ENCODE results near the gene CDK6.
"Not testable (repeated sequence)": the region's sequence is repeated elsewhere in the genome, so short reads cannot be mapped to it uniquely, and the experiment has no call there.

Gene CDK6

DNA sequence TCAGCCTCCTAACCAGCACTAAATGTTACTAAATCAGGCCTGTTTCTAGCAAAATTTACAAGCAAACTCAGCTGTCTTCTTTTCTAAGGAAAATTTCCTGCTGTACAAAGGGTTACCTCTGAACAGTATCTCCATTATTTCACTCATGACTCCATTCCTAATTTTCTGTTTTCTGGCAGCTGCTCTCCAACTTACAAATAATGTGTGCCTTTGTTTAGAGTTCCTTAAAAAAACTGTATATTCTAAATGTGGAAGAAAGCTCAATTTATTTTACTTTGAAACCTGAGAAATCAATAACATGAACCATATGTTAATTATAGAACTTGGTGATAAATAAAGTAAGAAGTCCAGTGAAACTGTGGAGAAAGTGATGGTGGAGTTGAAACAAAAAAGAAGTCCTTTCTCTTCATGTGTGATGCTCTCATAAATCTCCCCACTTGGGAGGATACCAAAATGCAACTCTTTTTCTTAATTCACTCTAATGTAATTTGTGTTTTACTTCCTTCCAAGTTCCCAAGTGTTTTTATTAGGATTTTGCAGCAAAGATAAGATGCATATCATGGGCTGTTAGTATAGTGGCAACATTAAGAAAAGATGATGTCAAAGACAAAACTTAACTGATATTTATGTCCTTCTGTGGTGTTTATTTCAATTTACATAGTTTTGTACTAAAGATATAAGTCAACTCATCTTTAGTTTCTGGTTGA lies 74.8 kb downstream of the CDK6 start:
- DNase-seq (ENCODE audit: low spot score): no peak

DNA sequence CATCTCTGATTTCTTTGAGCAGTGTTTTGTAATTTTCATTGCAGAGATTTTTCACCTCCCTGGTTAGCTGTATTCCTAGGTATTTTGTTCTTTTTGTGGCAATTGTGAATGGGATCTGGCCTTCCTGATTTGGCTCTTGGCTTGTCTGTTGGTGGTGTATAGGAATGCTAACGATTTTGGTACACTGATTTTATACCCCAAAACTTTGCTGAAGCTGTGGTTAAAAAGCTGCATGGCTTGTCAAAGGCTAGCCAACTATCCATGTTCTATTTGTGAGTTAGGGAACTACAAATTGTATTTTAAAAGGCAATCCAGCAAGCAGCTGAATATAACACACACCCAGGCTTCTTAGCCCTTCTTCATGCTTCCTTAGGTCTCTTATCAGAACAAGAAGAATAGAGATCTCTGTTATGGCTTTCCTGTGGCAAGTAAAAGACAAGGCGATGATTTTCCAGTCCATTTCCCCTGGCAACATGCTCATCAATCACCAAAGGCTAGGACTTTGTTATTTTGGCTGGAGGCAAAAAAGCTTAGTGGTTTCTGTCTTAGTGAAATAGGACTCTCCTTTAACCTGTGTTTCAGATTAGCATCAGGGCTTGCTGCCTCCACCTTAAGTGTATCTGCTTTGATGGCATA lies 77.5 kb downstream of the CDK6 start:
- no peak for DNase-seq (ENCODE audit: low spot score)

DNA sequence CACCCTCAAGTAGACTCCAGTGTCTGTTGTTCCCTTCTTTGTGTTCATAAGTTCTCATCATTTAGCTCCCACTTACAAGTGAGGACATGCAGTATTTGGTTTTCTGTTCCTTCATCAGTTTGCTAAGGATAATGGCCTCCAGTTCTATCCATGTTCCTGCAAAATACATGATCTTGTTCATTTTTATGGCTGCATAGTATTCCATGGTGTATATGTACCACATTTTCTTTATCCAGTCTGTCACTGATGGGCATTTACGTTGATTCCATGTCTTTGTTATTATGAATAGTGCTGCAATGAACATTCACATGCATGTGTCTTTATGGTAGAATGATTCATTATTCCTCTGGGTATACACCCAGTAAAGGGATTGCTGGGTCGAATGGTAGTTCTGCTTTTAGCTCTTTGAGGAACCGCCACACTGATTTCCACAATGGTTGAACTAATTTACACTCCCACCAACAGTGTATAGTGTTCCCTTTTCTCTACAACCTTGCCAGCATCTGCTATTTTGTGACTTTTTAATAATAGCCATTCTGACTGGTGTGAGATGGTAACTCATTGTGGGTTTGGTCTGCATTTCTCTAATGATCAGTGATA lies 79.0 kb downstream of the CDK6 start:
- not testable (repeated sequence) for DNase-seq (ENCODE audit: low spot score)

DNA sequence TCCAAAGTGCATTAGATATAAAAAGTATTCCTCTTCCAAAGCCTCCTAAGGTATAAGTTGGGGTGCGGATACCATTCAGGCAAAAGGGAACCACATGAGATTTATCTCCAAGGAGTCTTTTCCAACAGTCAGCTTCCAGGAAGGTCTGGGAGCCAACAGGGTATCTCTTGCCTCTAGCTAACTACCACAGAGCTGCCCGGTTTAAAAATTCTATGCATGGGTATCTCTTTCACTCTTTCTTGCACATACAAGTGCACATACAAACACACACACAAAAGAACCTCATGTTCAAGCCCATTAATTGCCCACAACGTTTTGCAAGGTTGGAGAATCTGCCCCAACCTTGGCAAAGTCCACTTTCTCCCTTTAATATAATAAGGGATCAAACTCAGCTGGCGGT lies 80.7 kb downstream of the CDK6 start:
- no peak for DNase-seq (ENCODE audit: low spot score)

DNA sequence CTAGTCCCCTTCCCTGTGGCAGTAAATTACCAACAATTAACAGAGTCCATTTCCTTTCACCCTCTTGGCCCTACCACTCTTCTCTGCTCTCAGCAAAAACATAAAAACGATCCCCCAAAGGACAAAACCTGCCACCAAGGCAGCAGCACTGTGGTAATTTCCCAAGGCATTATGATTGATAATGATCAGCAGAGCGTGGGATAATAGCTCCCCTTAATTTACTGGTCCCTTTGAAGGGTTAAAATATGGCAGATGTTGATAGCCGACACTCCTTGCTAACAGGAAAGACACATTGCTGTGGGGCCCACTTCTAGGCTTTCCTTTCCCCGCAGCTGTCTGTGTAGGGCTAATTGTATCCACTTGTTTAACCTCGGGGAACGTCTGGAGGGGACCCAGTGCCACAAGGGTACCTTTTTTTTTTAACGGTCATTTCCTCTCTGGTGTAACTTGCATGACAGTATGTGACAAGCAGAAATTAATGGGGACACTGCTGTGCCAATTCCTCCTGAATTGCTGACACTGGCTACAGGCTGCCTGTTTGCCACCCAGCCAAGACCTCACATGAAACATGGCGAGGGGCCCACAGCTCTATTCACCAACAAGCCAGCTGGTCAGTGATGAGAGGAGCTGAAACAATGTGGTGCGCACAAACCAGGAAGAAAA lies 81.3 kb downstream of the CDK6 start:
- DNase-seq (ENCODE audit: low spot score): no peak

DNA sequence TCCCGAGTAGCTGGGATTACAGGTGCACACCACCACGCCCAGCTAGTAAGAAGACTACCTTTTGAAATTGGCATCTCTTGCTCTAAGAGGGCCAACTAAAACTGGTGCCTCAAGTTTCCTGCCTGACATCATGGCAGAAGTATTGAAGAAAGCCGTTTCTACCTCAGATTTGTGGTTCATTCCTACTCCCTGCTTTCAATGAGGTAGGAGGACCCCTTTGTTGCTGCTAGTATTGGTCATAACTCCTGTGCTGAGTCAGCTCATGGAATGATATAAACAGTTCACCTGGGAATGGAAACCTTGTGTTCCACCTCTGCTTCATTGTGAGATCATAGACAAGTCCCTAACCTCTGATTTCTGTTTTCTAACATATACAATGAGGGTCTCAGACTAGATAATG lies 82.8 kb downstream of the CDK6 start:
- DNase-seq (ENCODE audit: low spot score): no peak

DNA sequence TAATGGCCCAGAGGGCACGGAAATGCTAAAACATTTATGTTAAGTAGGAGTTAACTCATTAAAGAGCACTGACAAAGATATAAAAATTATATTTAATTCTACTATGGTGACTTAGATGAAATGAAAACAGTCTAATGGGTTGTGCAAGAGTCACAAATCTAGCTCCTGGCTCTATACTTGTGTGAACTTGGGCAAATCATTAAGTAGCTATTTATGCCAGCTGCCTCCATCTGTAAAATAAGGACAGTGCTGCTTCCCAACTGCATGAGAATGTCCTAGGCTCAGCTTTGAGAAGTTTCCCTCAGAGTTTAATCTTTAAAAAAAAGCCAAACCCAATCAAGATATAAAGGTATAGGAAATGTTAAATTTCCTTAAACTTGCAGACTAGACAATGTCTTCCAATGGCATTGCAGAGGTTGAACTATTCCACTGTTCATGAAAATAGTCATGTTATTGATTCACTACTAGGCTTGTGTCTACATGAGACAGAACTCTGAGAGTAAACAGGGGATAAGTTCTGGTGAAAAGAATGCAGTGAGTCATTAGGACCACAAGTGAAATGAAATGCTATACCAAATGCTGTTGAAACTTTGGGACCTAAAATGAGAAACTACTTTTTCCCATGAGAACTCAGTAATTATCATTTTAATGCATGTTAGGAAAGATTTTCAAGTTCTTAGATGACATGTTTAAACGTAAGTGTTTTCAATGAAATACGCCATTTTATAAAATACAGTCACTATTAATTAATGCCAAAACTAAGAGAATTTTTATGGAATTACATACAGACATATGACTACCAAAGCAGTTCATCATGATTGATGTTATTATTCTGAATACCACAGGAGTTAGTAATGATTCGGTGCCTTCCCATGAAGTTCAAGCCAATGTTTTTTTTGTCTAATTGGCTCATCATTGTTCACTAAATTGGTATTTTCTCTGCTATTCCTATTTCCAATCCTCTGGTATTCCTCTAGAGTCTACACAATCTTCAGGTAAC lies 84.2 kb downstream of the CDK6 start:
- DNase-seq (ENCODE audit: low spot score): no peak

DNA sequence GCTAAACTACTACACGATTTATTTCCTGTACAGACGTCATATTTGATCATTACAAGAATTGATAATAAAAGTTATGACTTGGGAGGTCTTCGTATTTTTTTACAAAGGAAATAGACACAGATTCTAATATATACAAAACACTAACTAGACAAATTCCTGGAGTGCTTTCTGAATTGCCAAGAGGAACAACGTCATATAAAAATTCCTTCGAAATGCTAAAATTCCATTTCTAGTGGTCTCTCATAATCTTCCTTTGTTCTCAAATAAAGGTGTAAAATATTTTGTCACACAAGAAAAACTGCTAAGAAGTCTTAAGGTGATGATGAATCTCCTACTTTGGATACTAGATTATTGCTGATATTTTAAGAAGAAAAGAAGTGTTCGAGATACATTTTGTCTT lies 85.4 kb downstream of the CDK6 start:
- DNase-seq (ENCODE audit: low spot score): no peak

DNA sequence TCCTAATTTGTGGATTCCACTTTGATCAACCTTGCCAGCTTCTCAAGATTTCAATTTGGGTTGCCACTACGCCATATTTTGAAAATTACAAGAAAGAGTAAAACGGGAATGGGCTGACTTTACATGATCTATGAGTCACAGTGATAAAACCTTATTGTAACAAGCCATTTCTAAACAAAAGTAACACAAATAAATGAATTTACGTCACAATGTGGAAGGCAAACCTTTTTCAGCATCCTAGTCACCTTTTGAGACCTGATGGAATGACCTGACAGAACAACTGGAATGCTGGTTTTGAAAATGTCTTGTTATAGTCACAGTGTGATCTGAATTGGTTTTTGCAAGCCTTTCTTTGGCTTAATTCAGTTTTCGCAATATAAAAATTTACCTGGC lies 85.9 kb downstream of the CDK6 start:
- no peak for DNase-seq (ENCODE audit: low spot score)

DNA sequence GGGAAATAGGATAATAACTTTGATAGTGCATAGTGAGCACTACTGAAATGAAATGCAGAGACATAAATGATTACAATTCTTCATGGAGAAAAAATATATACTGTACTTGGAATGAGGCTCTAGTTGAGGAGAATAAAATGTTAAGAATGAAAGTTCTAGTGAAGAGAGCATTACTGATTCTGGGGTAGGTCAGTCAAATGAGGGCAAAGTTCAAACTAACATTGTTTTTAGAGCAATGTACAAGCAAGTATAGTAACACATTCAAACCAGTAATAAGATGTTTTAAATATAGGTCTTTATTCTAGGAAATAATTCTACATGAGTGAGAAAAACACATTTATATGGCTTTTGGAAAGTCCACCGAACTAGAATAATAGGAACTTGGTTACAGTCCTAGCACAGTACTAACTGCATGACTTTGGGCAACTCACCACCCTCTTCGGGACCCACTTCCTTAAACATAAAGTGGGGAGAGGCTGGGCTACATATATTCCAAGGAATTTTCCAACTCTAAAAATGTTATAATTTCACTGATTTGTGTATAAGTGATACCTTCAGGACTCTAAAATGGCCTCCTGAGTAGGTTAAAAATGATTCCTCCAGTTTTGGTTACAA lies 86.4 kb downstream of the CDK6 start:
- DNase-seq (ENCODE audit: low spot score): no peak

DNA sequence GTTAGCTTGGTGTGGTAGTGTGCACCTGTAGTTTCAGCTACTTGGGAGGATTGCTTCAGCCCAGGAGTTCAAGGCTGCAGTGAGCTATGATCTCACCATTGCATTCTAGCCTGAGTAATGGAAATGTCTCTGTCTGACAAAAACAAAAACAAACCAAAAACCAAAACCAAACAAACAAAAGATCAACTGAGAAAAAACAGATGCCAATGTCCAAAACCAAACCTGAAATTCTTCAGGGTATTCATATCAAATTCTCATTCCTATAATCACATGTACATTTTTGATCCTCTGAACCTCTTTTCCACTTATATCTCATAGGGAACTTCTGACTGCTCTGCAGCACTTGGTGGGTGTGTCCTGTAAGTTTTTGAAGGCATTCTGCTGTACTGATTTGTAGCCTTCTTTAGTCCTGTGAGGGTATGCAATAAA lies 87.0 kb downstream of the CDK6 start:
- DNase-seq (ENCODE audit: low spot score): no peak

DNA sequence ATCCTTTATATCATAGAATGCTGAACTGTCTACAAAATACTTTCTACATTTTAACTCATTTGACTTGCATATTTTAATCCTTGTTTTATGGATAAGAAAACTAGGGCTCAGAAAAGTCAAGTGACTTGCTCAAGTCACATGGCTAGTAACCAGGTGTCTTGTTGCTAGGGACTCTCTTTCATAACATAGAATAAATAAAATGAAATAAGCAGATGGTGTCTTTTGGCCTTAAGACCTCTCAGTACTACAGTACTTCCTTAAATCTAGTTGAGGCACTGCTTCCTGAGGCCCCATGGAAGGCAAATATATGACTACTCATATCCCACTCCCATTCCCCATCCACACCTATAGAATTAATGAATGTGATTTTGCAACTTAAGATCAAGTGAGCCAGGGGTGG lies 87.9 kb downstream of the CDK6 start:
- DNase-seq (ENCODE audit: low spot score): no peak

DNA sequence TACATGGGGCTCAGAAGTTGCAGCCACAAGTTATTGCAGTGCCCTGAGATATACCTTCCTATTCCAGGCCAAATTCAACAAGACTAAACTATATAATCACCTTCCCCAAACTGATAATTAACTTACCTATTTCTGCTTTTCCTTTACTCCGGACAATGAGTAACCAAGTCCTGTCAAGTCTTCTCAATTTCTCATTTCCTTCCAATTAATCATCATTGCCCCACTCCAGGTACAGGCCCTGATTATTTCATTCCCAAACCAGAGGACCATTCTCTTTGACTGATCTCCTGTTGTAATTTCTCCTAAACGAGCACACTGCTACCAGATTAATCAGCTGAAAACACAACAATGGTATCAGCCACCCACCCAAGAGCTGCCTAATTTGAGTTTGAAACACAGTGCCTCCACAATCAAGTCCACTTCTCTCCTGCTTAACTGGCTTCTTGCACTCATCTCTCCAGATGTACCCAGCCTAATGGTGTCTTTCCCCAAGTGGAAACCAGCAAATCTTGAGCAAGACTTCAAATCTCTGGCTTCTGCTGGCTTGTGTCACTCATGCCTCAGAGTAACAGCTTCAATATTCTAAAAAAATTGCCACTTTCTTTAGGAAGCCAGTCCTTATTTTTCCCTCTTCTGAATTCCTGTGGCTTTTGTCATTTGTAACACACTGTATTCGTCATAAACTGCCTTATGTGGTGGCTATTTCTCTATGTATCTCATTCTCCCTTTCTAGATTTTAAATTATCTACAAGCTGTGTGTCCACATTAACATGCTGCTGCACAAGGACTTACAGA lies 89.1 kb downstream of the CDK6 start:
- DNase-seq (ENCODE audit: low spot score): no peak

DNA sequence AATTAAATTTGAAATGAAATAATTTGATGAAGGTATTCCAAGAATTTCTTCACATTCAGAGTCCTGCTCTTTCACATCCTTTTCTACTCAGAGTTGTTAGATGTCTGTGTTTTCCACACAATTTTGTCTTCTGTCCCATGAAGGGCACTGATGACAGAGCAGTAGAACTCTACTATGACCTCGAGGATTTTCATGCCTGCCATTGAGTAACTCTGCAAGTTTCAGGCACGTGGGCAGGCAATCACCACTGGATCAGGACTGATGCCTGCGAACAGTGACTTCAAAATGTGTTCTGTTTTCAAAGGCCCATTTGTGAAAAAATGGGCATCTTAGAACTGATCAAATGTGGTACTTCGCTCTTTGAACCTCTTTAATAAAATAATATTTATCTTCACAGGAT lies 91.1 kb downstream of the CDK6 start:
- no peak for DNase-seq (ENCODE audit: low spot score)

DNA sequence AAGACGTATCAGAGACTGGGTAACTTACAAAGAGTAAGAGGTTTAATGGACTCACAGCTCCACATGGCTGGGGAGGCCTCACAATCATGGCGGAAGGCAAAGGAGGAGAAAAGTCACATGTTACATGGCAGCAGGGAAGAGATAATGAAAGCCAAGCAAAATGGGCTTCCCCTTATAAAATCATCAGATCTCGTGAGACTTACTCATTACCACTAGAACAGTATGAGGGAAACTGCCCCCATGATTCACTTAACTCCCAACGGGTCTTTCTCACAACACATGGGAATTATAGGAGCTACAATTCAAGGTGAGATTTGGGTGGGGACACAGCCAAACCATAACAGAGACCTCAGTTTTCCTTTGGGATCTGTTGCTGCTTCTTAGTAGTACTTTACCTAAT lies 92.2 kb downstream of the CDK6 start:
- not testable (repeated sequence) for DNase-seq (ENCODE audit: low spot score)

DNA sequence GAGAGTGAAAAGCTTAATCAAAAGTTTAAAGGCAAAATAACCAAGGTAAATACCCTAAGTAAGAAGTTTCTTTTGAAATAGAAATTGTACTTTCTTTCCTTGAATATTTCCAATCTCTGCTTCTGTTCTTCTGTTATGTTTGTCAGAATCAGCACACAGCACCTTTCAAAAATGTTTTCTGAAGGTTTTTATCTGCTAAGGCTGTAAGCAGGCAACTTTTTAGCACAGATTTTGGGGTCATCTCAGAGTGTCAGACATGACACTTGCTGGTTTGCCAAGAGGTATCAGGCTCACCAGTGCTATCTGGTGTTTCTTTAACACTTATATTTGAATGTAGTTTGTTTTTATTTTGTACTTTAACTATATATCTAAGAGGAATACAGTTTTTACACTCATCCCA lies 94.2 kb downstream of the CDK6 start:
- DNase-seq (ENCODE audit: low spot score): no peak

DNA sequence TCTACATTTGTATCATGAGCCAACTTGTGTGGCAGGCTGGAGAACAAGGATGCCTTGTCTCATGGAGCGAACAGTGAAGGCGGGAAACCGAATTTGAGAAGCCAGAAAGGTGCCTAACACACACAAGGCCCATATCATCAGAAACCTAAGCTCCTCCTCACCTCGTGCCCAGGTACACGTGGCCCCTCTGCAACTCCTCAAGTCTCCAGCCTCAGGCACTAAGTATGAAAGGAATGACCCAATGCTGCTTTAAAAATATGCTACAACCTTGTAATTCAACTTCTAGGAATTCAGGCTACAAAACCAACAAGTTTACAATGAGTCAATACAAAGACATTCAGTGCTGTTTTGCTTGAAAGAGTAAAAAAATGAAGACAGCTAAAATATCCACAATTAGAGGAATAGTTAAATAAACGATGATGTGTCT lies 95.7 kb downstream of the CDK6 start:
- DNase-seq (ENCODE audit: low spot score): no peak

DNA sequence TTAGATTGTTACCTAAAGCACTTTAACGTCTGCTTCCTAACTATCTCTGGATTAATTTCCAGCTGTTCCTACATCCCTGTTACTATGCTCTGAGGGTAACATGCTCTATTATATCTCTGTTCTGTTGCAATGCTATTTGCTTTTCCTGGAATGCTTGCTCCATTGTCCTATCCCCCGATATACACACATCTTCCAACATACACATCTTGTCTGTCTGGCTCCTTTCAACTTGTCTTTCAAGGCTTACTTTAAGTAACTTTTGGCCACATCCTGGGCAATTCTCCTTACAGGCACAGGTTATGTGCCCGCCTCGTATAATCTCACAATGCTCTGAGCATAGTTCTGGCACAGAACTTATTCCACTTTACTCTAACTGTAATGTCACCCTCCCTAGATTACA lies 96.2 kb downstream of the CDK6 start:
- DNase-seq (ENCODE audit: low spot score): no peak

DNA sequence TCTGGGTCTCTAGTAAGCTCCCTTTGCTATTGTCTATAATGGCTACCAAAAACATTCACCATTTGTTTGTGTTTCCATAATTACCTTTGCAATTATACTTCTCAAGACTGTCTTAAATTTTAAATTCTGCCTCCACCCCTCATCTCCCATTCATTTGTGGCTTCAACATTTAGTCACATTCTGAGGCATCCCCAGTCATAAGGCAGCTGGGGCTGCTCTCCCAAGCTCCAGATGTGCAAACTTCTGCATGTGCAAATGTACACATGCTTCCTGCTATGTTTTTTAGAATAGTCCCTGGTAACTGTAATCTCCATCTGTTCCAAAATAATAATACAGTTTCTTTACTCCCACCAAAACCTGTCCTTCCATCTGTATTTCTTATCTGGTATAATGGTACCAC lies 97.3 kb downstream of the CDK6 start:
- DNase-seq (ENCODE audit: low spot score): no peak

DNA sequence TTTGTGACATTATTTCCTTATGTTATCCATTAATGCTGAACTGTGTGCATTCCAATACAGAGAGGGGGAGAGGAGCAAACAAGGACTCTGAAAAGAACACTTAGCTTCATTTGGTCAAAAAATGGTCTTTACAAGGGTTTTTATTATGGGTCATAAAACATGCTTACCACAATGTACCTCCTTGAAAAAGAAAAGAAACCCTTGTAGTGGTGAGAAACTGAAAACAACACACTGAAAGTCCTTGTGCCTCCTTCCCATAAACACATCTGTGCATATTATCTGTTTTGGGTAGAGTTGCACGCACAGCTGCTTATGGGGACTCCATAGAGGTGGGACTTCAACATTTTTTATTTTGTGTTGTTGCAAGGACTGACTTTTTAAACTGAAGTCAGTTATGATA lies 98.7 kb downstream of the CDK6 start:
- DNase-seq (ENCODE audit: low spot score): no peak

DNA sequence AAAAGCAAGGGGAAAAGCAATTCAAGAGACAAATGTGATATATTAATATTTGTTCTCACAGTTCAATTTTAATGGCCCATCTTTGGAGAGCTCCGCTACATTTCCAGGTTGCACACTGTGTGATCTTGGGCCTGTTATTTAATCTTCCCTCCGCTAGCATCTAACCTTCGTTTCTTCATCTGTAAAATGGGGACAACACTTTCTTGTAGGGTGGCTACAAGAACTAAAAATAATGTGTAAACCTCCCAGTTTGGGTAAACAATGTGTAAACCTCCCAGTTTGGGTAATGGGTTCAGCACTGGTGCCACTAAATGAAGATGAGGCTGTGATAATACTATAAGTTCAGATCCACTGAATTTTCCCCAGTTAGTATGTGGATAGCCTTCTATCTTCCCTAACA lies 99.5 kb downstream of the CDK6 start:
- no peak for DNase-seq (ENCODE audit: low spot score)
